Calu3 (cell line): ENCODE data around the gene GCNT2. TPM values are rescaled to one million over a fixed set of nuclear protein-coding genes. Genes with fewer than 3 reads are reported as not detected.
"Not testable (repeated sequence)": the region's sequence is repeated elsewhere in the genome, so short reads cannot be mapped to it uniquely, and the experiment has no call there.

Experiments used
- BruUV-seq: library from RNA; stranded (reverse); fragments of 400-500 nt; replicated peaks from 2 replicates; lab custom pipeline; 2021; lab: Mats Ljungman, UMichigan
- CTCF ChIA-PET: fragments of 300-600 bp; sonication (Branson Sonifier 250); formaldehyde crosslinking; loops from one replicate; lab custom pipeline; 2022; ENCODE audit warnings: antibody characterized with exemption; lab: Charles Lee
- DNase-seq: peaks from one replicate; pipeline ENCODE4 v3.0.0; 2022
- H3K27ac Mint-ChIP-seq: one replicate; pipeline ENCODE4 v1.8.0; 2022; ENCODE audit warnings: mixed read lengths; ENCODE audit not compliant: unreplicated experiment
- H3K27me3 Mint-ChIP-seq: one replicate; pipeline ENCODE4 v1.8.0; 2022; ENCODE audit warnings: mixed read lengths; ENCODE audit not compliant: unreplicated experiment
- H3K36me3 Mint-ChIP-seq: one replicate; pipeline ENCODE4 v1.8.0; 2022; ENCODE audit warnings: mild to moderate bottlenecking, moderate library complexity, mixed read lengths; ENCODE audit not compliant: insufficient read depth, unreplicated experiment
- H3K4me1 Mint-ChIP-seq: one replicate; pipeline ENCODE4 v1.8.0; 2022; ENCODE audit warnings: mild to moderate bottlenecking, low read depth, mixed read lengths; ENCODE audit not compliant: unreplicated experiment
- H3K4me3 Mint-ChIP-seq: one replicate; pipeline ENCODE4 v1.8.0; 2022; ENCODE audit warnings: mild to moderate bottlenecking, low read depth, moderate library complexity, mixed read lengths; ENCODE audit not compliant: unreplicated experiment
- H3K9me3 Mint-ChIP-seq: one replicate; pipeline ENCODE4 v1.8.0; 2022; ENCODE audit warnings: low read depth, mixed read lengths; ENCODE audit not compliant: unreplicated experiment
- CTCF ChIP-seq: fragments of 200-600 bp; IDR thresholded peaks from one replicate; pipeline ENCODE4 v1.8.0; 2022; ENCODE audit warnings: antibody characterized with exemption; ENCODE audit not compliant: unreplicated experiment
- intact Hi-C: fragments of 100-400 bp; cut with micrococcal nuclease; formaldehyde crosslinking; loops from one replicate; pipeline ENCODE4 v1.10.0; 2022; ENCODE audit not compliant: unreplicated experiment
- total RNA-seq: library from RNA; stranded (reverse); gene quantifications from 2 replicates; pipeline ENCODE4 v1.2.3, GENCODE V29; 2022

The GCNT2 gene
- total RNA-seq, 1 experiment from 2014 or later, result 18.0 TPM

DNA sequence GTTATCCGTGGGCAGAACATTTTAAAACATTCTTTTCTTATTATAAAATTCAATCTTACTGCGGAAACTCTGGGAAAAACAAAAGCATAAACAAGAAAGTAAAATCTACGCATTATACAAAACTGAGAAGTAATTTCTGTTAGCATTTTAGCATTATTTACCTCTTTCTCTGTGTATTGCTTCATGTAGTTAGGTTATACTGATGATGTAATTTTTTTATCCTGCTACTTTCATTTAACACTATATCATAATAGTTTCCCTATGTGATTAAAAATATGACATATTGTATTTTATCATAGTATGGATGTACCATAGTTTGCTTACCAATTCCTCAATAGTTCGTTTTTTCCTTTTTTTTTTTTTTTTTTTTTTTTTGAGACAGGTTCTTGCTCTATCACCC, 4.2 kb upstream of the GCNT2 start:
- Mint-ChIP-seq H3K4me3 (no peak overlapping the region), H3K36me3 (peaks cover 6% of the 10 kb centered on the region), H3K9me3 (no peaks in the 10 kb centered on the region), H3K27me3 (no peaks in the 10 kb centered on the region), H3K4me1 (peaks cover 12% of the 10 kb centered on the region), H3K27ac (no peak overlapping the region)
- intact Hi-C loops, result no loop called here
- no peak for TF ChIP-seq CTCF
- DNase-seq, result no peak
- BruUV-seq, result no TSS peak
- CTCF ChIA-PET, result no interaction called here

GRCh38 chr6:10518557-10519407, 2.4 kb upstream of the GCNT2 start:
- Mint-ChIP-seq H3K36me3 (peaks cover 6% of the 10 kb centered on the region), H3K27me3 (no peaks in the 10 kb centered on the region), H3K4me1 (peaks cover 11% of the 10 kb centered on the region), H3K27ac (peak overlapping the region; percentile 88), H3K9me3 (no peaks in the 10 kb centered on the region), H3K4me3 (peak overlapping the region; percentile 26)
- no peak for TF ChIP-seq CTCF
- intact Hi-C loops, result no loop called here
- DNase-seq, result peak; percentile 39
- BruUV-seq, result no TSS peak
- CTCF ChIA-PET, result no interaction called here

DNA sequence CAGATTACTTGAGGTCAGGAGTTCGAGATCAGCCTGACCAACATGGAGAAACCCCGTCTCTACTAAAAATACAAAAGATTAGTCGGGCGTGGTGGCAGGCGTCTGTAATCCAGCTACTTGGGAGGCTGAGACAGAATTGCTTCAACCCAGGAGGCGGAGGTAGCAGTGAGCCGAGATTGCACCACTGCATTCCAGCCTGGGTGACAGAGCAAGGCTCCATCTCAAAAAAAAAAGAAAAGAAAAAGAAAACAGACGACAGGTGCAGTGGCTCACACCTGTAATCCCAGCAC, 1.8 kb upstream of the GCNT2 start:
- H3K9me3 Mint-ChIP-seq, H3K36me3 Mint-ChIP-seq, intact Hi-C loops, H3K27me3 Mint-ChIP-seq, BruUV-seq, CTCF ChIA-PET: not testable (repeated sequence)
- Mint-ChIP-seq H3K4me3 (peak overlapping the region; percentile 26), H3K4me1 (peaks cover 11% of the 10 kb centered on the region), H3K27ac (peak overlapping the region; percentile 88)
- peak; percentile 11 for DNase-seq

DNA sequence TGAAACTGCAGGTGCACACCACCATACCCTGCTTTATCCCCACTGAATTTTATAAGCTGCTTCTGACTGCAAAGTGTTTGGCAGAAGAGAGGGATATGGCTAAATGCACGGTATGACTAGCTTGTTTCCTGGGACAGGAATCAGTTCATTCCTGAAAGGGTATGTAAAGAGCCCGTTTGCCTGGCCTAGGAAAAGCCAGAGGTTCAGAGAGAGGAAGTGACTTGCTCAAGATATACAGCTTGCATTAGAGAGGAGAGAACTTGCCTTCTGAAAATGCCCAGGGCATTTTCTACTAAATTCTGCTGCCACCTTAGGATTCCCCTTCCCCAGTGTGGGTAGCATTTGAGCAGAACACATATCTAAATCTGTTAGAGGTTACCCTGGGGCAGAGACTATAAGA, 683 bp upstream of the GCNT2 start:
- Mint-ChIP-seq H3K9me3 (no peaks in the 10 kb centered on the region), H3K4me3 (peak overlapping the region; percentile 54), H3K4me1 (peaks cover 11% of the 10 kb centered on the region), H3K27me3 (no peaks in the 10 kb centered on the region), H3K36me3 (peaks cover 6% of the 10 kb centered on the region), H3K27ac (peak overlapping the region; percentile 66)
- intact Hi-C loops, result no loop called here
- TF ChIP-seq CTCF, result no peak
- TSS peak; percentile 68 for BruUV-seq
- no peak for DNase-seq
- CTCF ChIA-PET, result interaction anchor here (0.6 to 0.8 kb wide), 4 partner anchors 9 to 921 kb away, joined by 3 to 7 read pairs (median 3); no protein-coding TSS in a partner anchor
